HUES64 (cell line): Measurements from ENCODE around the gene PPIG.

ENCODE experiments used
- H3K27ac ChIP-seq: 2 replicates; pipeline ENCODE4 v1.7.0; 2013; ENCODE audit warnings: low read depth, low read length, inconsistent platforms
- H3K27me3 ChIP-seq: 2 replicates; pipeline ENCODE4 v1.6.1; 2013; ENCODE audit warnings: mild to moderate bottlenecking, low read length; ENCODE audit not compliant: insufficient read depth
- H3K36me3 ChIP-seq: 2 replicates; pipeline ENCODE4 v1.6.1; 2013; ENCODE audit warnings: mild to moderate bottlenecking, low read length; ENCODE audit not compliant: insufficient read depth
- H3K4me1 ChIP-seq: 2 replicates; pipeline ENCODE4 v1.6.1; 2013; ENCODE audit warnings: mild to moderate bottlenecking, low read length, moderate library complexity; ENCODE audit not compliant: insufficient read depth
- H3K4me3 ChIP-seq: 2 replicates; pipeline ENCODE4 v1.5.1; 2013; ENCODE audit warnings: mild to moderate bottlenecking, low read length, moderate library complexity
- H3K9ac ChIP-seq: 2 replicates; pipeline ENCODE4 v1.6.1; 2013; ENCODE audit warnings: mild to moderate bottlenecking, low read depth, low read length
- H3K9me3 ChIP-seq: 2 replicates; pipeline ENCODE4 v1.6.1; 2013; ENCODE audit warnings: low read depth, low read length; ENCODE audit not compliant: insufficient read depth
- WGBS: fragments of 150-250, 120-280 bp; methylation state at CpG from one replicate; pipeline ENCODE4 v1.1.7; 2013; ENCODE audit warnings: missing lambda C conversion rate; 5-methylcytosine and 5-hydroxymethylcytosine counted together

Gene PPIG

GRCh38 chr2:169637620-169638019 is 53.5 kb downstream of the PPIG start:
- no peaks in the 10 kb centered on the region for H3K27me3 ChIP-seq
- no peak overlapping the region for H3K4me3 ChIP-seq
- H3K9ac ChIP-seq = no peak overlapping the region
- no peaks in the 10 kb centered on the region for H3K4me1 ChIP-seq
- H3K9me3 ChIP-seq = no peaks in the 10 kb centered on the region
- H3K27ac ChIP-seq = no peak overlapping the region
- WGBS = 90% methylated on average over 1 of the region's 3 CpGs
- peaks cover 58% of the 10 kb centered on the region for H3K36me3 ChIP-seq

DNA sequence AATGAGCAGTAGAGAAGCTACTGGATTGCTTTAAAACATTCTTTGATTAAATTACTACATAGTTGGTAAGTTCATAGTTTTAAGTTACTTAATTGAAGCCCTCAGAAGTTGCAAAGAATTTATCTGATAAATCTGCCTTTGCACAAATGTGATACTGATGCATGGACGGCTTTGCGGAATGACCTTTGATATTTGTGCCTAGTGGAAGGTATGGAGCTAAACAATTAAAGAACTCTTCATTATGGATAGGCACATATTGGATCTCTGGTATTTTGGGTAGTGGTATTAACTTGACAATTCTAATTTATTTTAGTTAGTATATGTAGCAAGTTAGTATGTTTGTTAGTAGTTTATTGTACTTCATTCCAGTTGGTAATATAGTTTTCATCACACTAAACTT is 56.0 kb downstream of the PPIG start:
- no peaks in the 10 kb centered on the region for H3K9me3 ChIP-seq
- H3K9ac ChIP-seq = no peak overlapping the region
- H3K4me3 ChIP-seq = no peak overlapping the region
- WGBS = 100% methylated on average over 2 of the region's 2 CpGs
- no peaks in the 10 kb centered on the region for H3K27me3 ChIP-seq
- H3K27ac ChIP-seq = no peak overlapping the region
- H3K4me1 ChIP-seq = no peaks in the 10 kb centered on the region
- H3K36me3 ChIP-seq = peaks cover 33% of the 10 kb centered on the region

GRCh38 chr2:169641464-169641863 is 57.3 kb downstream of the PPIG start:
- WGBS = 90% methylated on average over 2 of the region's 2 CpGs
- H3K27me3 ChIP-seq = no peaks in the 10 kb centered on the region
- no peaks in the 10 kb centered on the region for H3K9me3 ChIP-seq
- no peak overlapping the region for H3K27ac ChIP-seq
- H3K4me3 ChIP-seq = no peak overlapping the region
- H3K4me1 ChIP-seq = no peaks in the 10 kb centered on the region
- peaks cover 19% of the 10 kb centered on the region for H3K36me3 ChIP-seq
- H3K9ac ChIP-seq = no peak overlapping the region

- H3K4me1 ChIP-seq = no peaks in the 10 kb centered on the region
- H3K4me3 ChIP-seq = no peak overlapping the region
- no peaks in the 10 kb centered on the region for H3K36me3 ChIP-seq
- H3K27ac ChIP-seq = no peak overlapping the region
- WGBS = 80% methylated on average over 3 of the region's 3 CpGs
- H3K9me3 ChIP-seq = no peaks in the 10 kb centered on the region
- H3K27me3 ChIP-seq = no peaks in the 10 kb centered on the region
- no peak overlapping the region for H3K9ac ChIP-seq
These were observed 60.0 kb downstream of the PPIG start for GRCh38 chr2:169644173-169644572.

GRCh38 chr2:169647496-169647895 is 63.3 kb downstream of the PPIG start:
- H3K4me3 ChIP-seq = no peak overlapping the region
- H3K36me3 ChIP-seq = no peaks in the 10 kb centered on the region
- H3K27ac ChIP-seq = no peak overlapping the region
- no peaks in the 10 kb centered on the region for H3K9me3 ChIP-seq
- no peaks in the 10 kb centered on the region for H3K27me3 ChIP-seq
- no peaks in the 10 kb centered on the region for H3K4me1 ChIP-seq
- 99% methylated on average over 2 of the region's 2 CpGs for WGBS
- no peak overlapping the region for H3K9ac ChIP-seq

DNA sequence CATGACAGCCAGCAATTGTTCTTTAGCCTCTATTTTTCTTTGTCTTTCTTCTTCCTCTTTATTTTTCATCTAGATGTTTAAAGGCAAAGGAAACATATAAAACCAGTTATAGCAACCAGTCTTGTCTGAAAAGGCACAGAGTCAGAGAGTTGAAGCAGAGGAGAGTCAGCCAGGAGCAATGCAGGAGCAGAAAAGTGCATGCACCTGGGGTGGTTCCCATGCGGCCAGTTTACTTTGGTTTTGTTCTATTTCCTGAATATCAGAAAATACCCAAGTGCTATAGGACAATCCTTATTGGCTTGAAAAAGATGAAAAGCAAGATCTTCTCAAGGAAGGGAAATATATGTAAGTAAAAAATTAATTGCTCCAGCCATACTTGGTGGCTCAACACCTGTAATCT is 65.1 kb downstream of the PPIG start:
- Histone ChIP-seq H3K27ac (no peak overlapping the region), H3K9me3 (no peaks in the 10 kb centered on the region), H3K4me1 (no peaks in the 10 kb centered on the region), H3K27me3 (no peaks in the 10 kb centered on the region), H3K4me3 (no peak overlapping the region), H3K9ac (no peak overlapping the region), H3K36me3 (no peaks in the 10 kb centered on the region)
- 100% methylated on average over 1 of the region's 1 CpG for WGBS

DNA sequence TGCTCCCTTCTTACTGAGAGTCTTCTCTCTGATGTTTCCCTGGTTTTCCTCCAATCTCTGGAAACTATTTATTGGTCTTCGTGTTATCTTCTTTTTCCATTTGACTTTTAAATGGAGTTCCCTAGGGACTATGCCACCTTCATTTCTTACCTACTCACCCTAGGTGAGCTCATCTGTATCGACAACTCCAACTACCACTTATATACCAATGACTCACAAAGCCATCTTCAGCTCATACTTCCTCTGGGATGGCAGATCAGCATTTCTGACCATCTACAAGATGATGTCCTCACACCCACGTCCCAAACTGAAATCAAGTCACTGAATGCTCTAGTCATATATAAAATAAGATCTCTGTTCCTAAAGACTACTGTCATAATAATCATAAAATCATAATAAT is 69.5 kb downstream of the PPIG start:
- no peak overlapping the region for H3K27ac ChIP-seq
- H3K4me1 ChIP-seq = no peaks in the 10 kb centered on the region
- no peak overlapping the region for H3K4me3 ChIP-seq
- WGBS = 77% methylated on average over 3 of the region's 3 CpGs
- H3K9me3 ChIP-seq = no peaks in the 10 kb centered on the region
- H3K36me3 ChIP-seq = no peaks in the 10 kb centered on the region
- no peaks in the 10 kb centered on the region for H3K27me3 ChIP-seq
- no peak overlapping the region for H3K9ac ChIP-seq

DNA sequence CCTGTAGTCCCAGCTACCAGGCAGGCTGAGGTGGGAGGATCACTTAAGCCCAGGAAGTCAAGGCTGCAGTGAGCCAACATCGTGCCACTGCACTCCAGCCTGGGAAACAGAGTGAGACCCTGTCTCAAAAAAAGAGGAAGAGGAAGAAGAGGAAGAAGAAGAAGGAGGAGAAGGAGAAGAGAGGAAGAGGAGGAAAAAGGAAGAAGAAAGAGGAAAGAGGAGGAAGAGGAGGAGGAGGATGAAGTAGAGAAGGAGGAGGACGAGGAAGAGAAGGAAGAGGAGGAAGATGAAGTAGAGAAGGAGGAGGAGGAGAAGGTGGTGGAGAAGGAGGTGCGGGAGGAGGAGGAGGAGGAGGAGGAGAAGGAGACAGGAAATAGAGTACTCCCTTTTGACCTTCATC is 72.0 kb downstream of the PPIG start:
- Histone ChIP-seq H3K9me3 (no peaks in the 10 kb centered on the region), H3K27me3 (no peaks in the 10 kb centered on the region), H3K27ac (no peak overlapping the region), H3K4me1 (no peaks in the 10 kb centered on the region), H3K9ac (no peak overlapping the region), H3K4me3 (no peak overlapping the region), H3K36me3 (no peaks in the 10 kb centered on the region)
- 78% methylated on average over 3 of the region's 3 CpGs for WGBS

DNA sequence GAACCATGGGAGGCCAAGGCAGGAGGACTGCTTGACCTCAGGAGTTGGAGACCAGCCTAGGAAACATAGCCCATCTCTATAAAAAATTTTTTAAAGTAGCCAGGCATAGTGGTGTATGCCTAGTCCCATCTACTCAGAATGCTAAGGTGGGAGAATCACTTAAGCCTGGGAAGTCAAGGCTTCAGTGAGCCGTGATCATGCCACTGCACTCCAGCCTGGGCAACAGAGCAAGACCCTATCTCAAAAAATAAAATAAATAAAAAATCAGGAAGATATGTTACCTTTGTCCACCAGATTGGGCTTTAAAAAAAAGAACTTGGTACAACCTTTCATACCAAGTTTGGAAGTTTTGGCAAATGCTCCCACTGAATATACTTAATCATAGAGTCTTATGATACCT is 74.7 kb downstream of the PPIG start:
- no peaks in the 10 kb centered on the region for H3K9me3 ChIP-seq
- WGBS = 100% methylated on average over 1 of the region's 1 CpG
- H3K36me3 ChIP-seq = no peaks in the 10 kb centered on the region
- H3K4me3 ChIP-seq = no peak overlapping the region
- H3K9ac ChIP-seq = no peak overlapping the region
- H3K27ac ChIP-seq = no peak overlapping the region
- H3K4me1 ChIP-seq = no peaks in the 10 kb centered on the region
- H3K27me3 ChIP-seq = no peaks in the 10 kb centered on the region

DNA sequence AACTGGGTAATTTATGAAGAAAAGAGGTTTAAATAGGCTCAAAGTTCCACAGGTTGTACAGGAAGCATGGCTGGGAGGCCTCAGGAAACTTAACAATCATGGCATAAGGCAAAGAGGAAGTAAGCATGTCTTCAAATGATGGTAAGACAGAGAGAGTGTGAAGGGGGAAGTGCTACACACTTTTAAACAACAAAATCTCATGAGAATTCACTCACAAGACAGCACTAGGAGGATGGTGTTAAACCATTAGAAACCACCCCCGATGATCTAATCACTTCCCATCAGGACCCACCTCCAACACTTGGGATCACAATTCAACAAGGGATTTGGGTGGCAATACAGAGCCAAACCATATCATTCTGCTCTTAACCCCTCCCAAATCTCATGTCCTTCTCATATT is 75.2 kb downstream of the PPIG start:
- Histone ChIP-seq H3K27ac (no peak overlapping the region), H3K9me3 (no peaks in the 10 kb centered on the region), H3K4me3 (no peak overlapping the region), H3K9ac (no peak overlapping the region), H3K27me3 (no peaks in the 10 kb centered on the region), H3K36me3 (no peaks in the 10 kb centered on the region), H3K4me1 (no peaks in the 10 kb centered on the region)
- 90% methylated on average over 1 of the region's 1 CpG for WGBS

DNA sequence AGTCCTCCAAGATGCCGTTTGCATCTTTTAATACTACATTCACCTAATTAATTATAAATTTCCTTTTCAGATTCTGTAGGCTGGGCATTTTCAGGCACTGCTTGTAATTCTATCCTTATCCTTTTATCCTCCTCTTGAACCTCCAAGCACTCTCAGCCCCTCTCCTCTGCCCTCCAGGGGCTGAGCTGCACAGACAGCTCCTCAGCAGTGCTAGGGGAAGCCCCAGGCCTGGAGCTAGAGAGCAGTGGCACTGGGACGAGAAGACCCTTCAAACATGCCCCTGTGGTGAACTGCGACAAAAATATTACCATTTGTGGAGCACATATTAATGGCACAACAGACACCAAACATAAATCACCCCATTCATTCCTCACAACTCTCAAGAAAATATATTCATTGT is 77.1 kb downstream of the PPIG start:
- no peak overlapping the region for H3K27ac ChIP-seq
- no peaks in the 10 kb centered on the region for H3K9me3 ChIP-seq
- no peaks in the 10 kb centered on the region for H3K4me1 ChIP-seq
- no peaks in the 10 kb centered on the region for H3K36me3 ChIP-seq
- 90% methylated on average over 3 of the region's 3 CpGs for WGBS
- H3K4me3 ChIP-seq = no peak overlapping the region
- no peak overlapping the region for H3K9ac ChIP-seq
- H3K27me3 ChIP-seq = no peaks in the 10 kb centered on the region

DNA sequence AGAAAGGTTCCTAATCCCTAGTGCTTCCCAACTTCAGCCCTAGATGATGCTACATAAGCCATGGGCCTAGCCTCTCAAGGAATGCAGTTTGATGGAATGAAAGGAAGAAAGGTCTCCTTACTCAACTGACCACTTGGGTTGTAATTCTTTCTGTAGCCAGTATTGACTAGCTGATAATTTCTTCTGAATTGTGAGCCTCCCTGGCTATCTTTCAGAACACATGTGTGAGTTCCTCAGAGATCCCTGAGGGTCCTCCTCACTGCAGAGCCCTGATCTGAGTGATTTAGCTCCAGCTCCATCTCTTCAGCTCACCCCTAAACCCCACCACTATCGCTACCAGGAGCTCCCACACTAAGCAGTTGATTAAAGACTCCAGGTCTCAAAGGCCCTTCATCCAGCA is 78.6 kb downstream of the PPIG start:
- Histone ChIP-seq H3K36me3 (no peaks in the 10 kb centered on the region), H3K4me1 (no peaks in the 10 kb centered on the region), H3K27me3 (no peaks in the 10 kb centered on the region), H3K4me3 (no peak overlapping the region), H3K27ac (no peak overlapping the region), H3K9ac (no peak overlapping the region), H3K9me3 (no peaks in the 10 kb centered on the region)
- WGBS = 95% methylated on average over 1 of the region's 1 CpG
